Measurements from ENCODE around the gene TMEM107.

The TMEM107 gene

GRCh38 chr17:8138672-8139371 lies 37.4 kb downstream of the TMEM107 start:
- peak; percentile 90 to 94 for DNase-seq (ENCODE audit: low read depth in 2 of 2, low spot score in 1 of 2)

- DNase-seq (ENCODE audit: low read depth in 2 of 2, low spot score in 1 of 2), result no peak
Measured at GRCh38 chr17:8138374-8138671, 37.9 kb downstream of the TMEM107 start.

GRCh38 chr17:8137645-8138373 lies 38.4 kb downstream of the TMEM107 start:
- no peak for DNase-seq (ENCODE audit: low read depth in 2 of 2, low spot score in 1 of 2)

- DNase-seq (ENCODE audit: low read depth in 2 of 2, low spot score in 1 of 2), result no peak
Measured at GRCh38 chr17:8133941-8134340, 42.2 kb downstream of the TMEM107 start.

GRCh38 chr17:8133399-8133798 lies 42.8 kb downstream of the TMEM107 start:
- DNase-seq (ENCODE audit: low read depth in 2 of 2, low spot score in 1 of 2), result no peak

GRCh38 chr17:8131844-8132441 lies 44.2 kb downstream of the TMEM107 start:
- DNase-seq (ENCODE audit: low read depth in 2 of 2, low spot score in 1 of 2), result no peak

- DNase-seq (ENCODE audit: low read depth in 2 of 2, low spot score in 1 of 2), result no peak
Measured at GRCh38 chr17:8128125-8128784, 47.9 kb downstream of the TMEM107 start.

- DNase-seq (ENCODE audit: low read depth in 2 of 2, low spot score in 1 of 2), result no peak
Measured at GRCh38 chr17:8126491-8127066, 49.6 kb downstream of the TMEM107 start.

GRCh38 chr17:8125947-8126490 lies 50.2 kb downstream of the TMEM107 start:
- DNase-seq (ENCODE audit: low read depth in 2 of 2, low spot score in 1 of 2), result no peak

GRCh38 chr17:8125154-8125946 lies 50.8 kb downstream of the TMEM107 start:
- DNase-seq (ENCODE audit: low read depth in 2 of 2, low spot score in 1 of 2), result peak; percentile 76 to 84

- no peak for DNase-seq (ENCODE audit: low read depth in 2 of 2, low spot score in 1 of 2)
Measured at GRCh38 chr17:8124350-8125153, 51.6 kb downstream of the TMEM107 start.

GRCh38 chr17:8123695-8124349 lies 52.4 kb downstream of the TMEM107 start, which contains the start of gene HES7:
Gene HES7, minus strand, starts transcription at chr17:8124106. Its CDS starts 22 bp downstream, at chr17:8124084.
- no peak for DNase-seq (ENCODE audit: low read depth in 2 of 2, low spot score in 1 of 2)

GRCh38 chr17:8122924-8123694 lies 53.1 kb downstream of the TMEM107 start:
- no peak for DNase-seq (ENCODE audit: low read depth in 2 of 2, low spot score in 1 of 2)

Data from stimulated activated CD8-positive, alpha-beta memory T cell treated with anti-CD3 and anti-CD28 coated beads, Interleukin-4, amount 100 ng/mL, for 1 hour (primary cell).